Fibroblast of lung (primary cell): ENCODE results near the gene MEN1. TPM values are rescaled to one million over a fixed set of nuclear protein-coding genes. Genes with fewer than 3 reads are reported as not detected.

Experiments
- DNase-seq, 2 donors: peaks; one replicate each; pipeline versions ENCODE4 v3.0.0 to v3.0.0-alpha.2; 2010; ENCODE audit warnings: low read depth in 2 of 2
- H2AFZ ChIP-seq: 2 replicates; pipeline ENCODE4 v1.5.1; 2012; ENCODE audit warnings: low read length, control low read depth, inconsistent platforms
- H3K27ac ChIP-seq: 2 replicates; pipeline ENCODE4 v1.5.1; 2011; ENCODE audit warnings: low read length, control low read depth; ENCODE audit not compliant: insufficient read depth
- H3K27me3 ChIP-seq: 2 replicates; pipeline ENCODE4 v1.5.1; 2011; ENCODE audit warnings: mild to moderate bottlenecking, low read length; ENCODE audit not compliant: control insufficient read depth, insufficient read depth
- H3K36me3 ChIP-seq: 2 replicates; pipeline ENCODE4 v1.5.1; 2011; ENCODE audit warnings: low read length; ENCODE audit not compliant: control insufficient read depth, insufficient read depth
- H3K4me1 ChIP-seq: 2 replicates; pipeline ENCODE4 v1.5.1; 2011; ENCODE audit warnings: low read length; ENCODE audit not compliant: control insufficient read depth, insufficient read depth; ENCODE audit errors: extremely low read depth
- H3K4me2 ChIP-seq: 2 replicates; pipeline ENCODE4 v1.5.1; 2011; ENCODE audit warnings: low read length, control low read depth; ENCODE audit not compliant: insufficient read depth; ENCODE audit errors: extremely low read depth
- H3K4me3 ChIP-seq, 4 experiments: fragments of 200-600 bp in 1 of 4; sonication (generic) in 1 of 4; replicated peaks in 1 of 4; 2 replicates each; pipeline ENCODE4 v1.5.1; 2011 to 2016; ENCODE audit warnings: low read length in 4 of 4, low read depth in 3 of 4, mild to moderate bottlenecking in 3 of 4, control low read depth in 2 of 4, inconsistent platforms in 1 of 4, mixed read lengths in 1 of 4; ENCODE audit not compliant: insufficient read depth in 1 of 4; ENCODE audit errors: control extremely low read depth in 1 of 4
- H3K79me2 ChIP-seq: 2 replicates; pipeline ENCODE4 v1.5.1; 2012; ENCODE audit warnings: mild to moderate bottlenecking, low read length, inconsistent platforms; ENCODE audit not compliant: control insufficient read depth, insufficient read depth
- H3K9ac ChIP-seq: 2 replicates; pipeline ENCODE4 v1.5.1; 2011; ENCODE audit warnings: mild to moderate bottlenecking, low read length, control low read depth; ENCODE audit not compliant: insufficient read depth
- H3K9me3 ChIP-seq: 2 replicates; pipeline ENCODE4 v1.5.1; 2012; ENCODE audit warnings: low read depth, low read length; ENCODE audit not compliant: control insufficient read depth, insufficient read depth
- H4K20me1 ChIP-seq: 2 replicates; pipeline ENCODE4 v1.5.1; 2011; ENCODE audit warnings: low read length; ENCODE audit not compliant: control insufficient read depth, insufficient read depth; ENCODE audit errors: extremely low read depth
- CTCF ChIP-seq, 2 donors: IDR thresholded peaks in 1 of 2; conservative IDR thresholded peaks in 1 of 2; 1 replicate in 1 of 2; 2 replicates in 1 of 2; pipeline ENCODE4 v1.5.1; 2011 to 2012; ENCODE audit warnings: low read length in 2 of 2, control low read depth in 1 of 2, inconsistent platforms in 1 of 2, low read depth in 1 of 2, mild to moderate bottlenecking in 1 of 2
- EZH2 ChIP-seq: IDR thresholded peaks from 2 replicates; pipeline ENCODE4 v1.5.1; 2012; ENCODE audit warnings: low read length, control low read depth, mild to moderate bottlenecking; ENCODE audit errors: missing control alignments
- polyA plus RNA-seq, 2 donors: library from polyadenylated mRNA; depleted of rRNA in 1 of 2; stranded (reverse) in 1 of 2; unstranded in 1 of 2; fragments of >200 nt; gene quantifications; 2 replicates each; pipeline ENCODE4 v1.2.1, GENCODE V29; 2011 to 2012; ENCODE audit warnings: missing spikeins in 1 of 2
- total RNA-seq: library from RNA; depleted of rRNA; stranded (reverse); fragments of >200 nt; gene quantifications from 2 replicates; pipeline ENCODE4 v1.2.1, GENCODE V29; 2014

Gene MEN1
- total and polyA plus RNA-seq, 2 donors (not counting 1 experiment from before 2014, with no cell fraction given), result 8.9 to 13.7 TPM

- Histone ChIP-seq H2AFZ (no peak overlapping the region), H3K4me2 (no peak overlapping the region), H3K27ac (no peak overlapping the region), H3K9me3 (no peaks in the 10 kb centered on the region), H3K4me1 (peaks cover 12% of the 10 kb centered on the region), H3K9ac (no peak overlapping the region), H3K27me3 (no peaks in the 10 kb centered on the region), H3K36me3 (peaks cover 6% of the 10 kb centered on the region), H3K79me2 (no peaks in the 10 kb centered on the region), H3K4me3 (no peak overlapping the region), H4K20me1 (no peaks in the 10 kb centered on the region)
- DNase-seq, result no peak
- TF ChIP-seq CTCF (conservative IDR thresholded peaks at IDR 0.05 in 1 of 2, IDR thresholded peaks at IDR 0.05 in 1 of 2; ENCODE audit: low read depth in 1 of 2, low read length in 2 of 2), result no peak
- no peak for TF ChIP-seq EZH2
Measured at GRCh38 chr11:64805481-64805880, 4.9 kb downstream of the MEN1 start.

- Histone ChIP-seq H3K27ac (peak overlapping the region; percentile 63), H4K20me1 (no peaks in the 10 kb centered on the region), H3K79me2 (no peaks in the 10 kb centered on the region), H3K4me2 (no peak overlapping the region), H3K9ac (no peak overlapping the region), H3K4me1 (peaks cover 10% of the 10 kb centered on the region), H2AFZ (no peak overlapping the region), H3K27me3 (no peaks in the 10 kb centered on the region), H3K9me3 (no peaks in the 10 kb centered on the region), H3K4me3 (peak overlapping the region in 1 of 4 experiments; percentile 86), H3K36me3 (peaks cover 6% of the 10 kb centered on the region)
- TF ChIP-seq CTCF (conservative IDR thresholded peaks at IDR 0.05 in 1 of 2, IDR thresholded peaks at IDR 0.05 in 1 of 2; ENCODE audit: low read depth in 1 of 2, low read length in 2 of 2), result no peak
- no peak for TF ChIP-seq EZH2
- DNase-seq, result no peak
Measured at GRCh38 chr11:64804346-64805210, 5.8 kb downstream of the MEN1 start.

- TF ChIP-seq EZH2 (no peak), CTCF (conservative IDR thresholded peaks at IDR 0.05 in 1 of 2, IDR thresholded peaks at IDR 0.05 in 1 of 2; ENCODE audit: low read depth in 1 of 2, low read length in 2 of 2) (no peak)
- DNase-seq, result no peak
Measured at GRCh38 chr11:64803846-64804345, 6.5 kb downstream of the MEN1 start.

More at GRCh38 chr11:64803846-64804345, 6.5 kb downstream of the MEN1 start:
- no peaks in the 10 kb centered on the region for H3K27me3 ChIP-seq
- H2AFZ ChIP-seq, result peak overlapping the region; percentile 2
- H3K36me3 ChIP-seq, result peaks cover 6% of the 10 kb centered on the region
- peak overlapping the region; percentile 96 for H3K4me2 ChIP-seq
- H3K4me3 ChIP-seq, result peak overlapping the region; percentile 51 to 86 (median 77)
- H3K4me1 ChIP-seq, result peaks cover 6% of the 10 kb centered on the region
- H3K9me3 ChIP-seq, result no peaks in the 10 kb centered on the region
- peak overlapping the region; percentile 63 for H3K27ac ChIP-seq
- no peaks in the 10 kb centered on the region for H3K79me2 ChIP-seq
- H3K9ac ChIP-seq, result peak overlapping the region; percentile 21
- H4K20me1 ChIP-seq, result no peaks in the 10 kb centered on the region
